NCI-H345 (cell line): ENCODE measurements around the gene INTS6L.
A peak's percentile ranks its signal among the peaks of the same experiment; 100 is the strongest.
"Not testable (repeated sequence)": the region's sequence is repeated elsewhere in the genome, so short reads cannot be mapped to it uniquely, and the experiment has no call there.

ENCODE experiments used
- DNase-seq: peaks from one replicate; lab custom pipeline; 2025; lab: John Stamatoyannopoulos, UW

The INTS6L gene

GRCh38 chrX:135528254-135528653 lies 7.8 kb downstream of the INTS6L start:
- DNase-seq = no peak

- DNase-seq = no peak
Observed at GRCh38 chrX:135528756-135529155, 8.3 kb downstream of the INTS6L start.

GRCh38 chrX:135530097-135530496 lies 9.6 kb downstream of the INTS6L start:
- DNase-seq = no peak

GRCh38 chrX:135531813-135532212 lies 11.4 kb downstream of the INTS6L start:
- DNase-seq = no peak

GRCh38 chrX:135535077-135535940 lies 14.8 kb downstream of the INTS6L start:
- DNase-seq = no peak

GRCh38 chrX:135536877-135537276 lies 16.4 kb downstream of the INTS6L start:
- DNase-seq = no peak

- no peak for DNase-seq
Observed at GRCh38 chrX:135541351-135541750, 20.9 kb downstream of the INTS6L start.

GRCh38 chrX:135543172-135543571 lies 22.7 kb downstream of the INTS6L start:
- DNase-seq = no peak

GRCh38 chrX:135543924-135544323 lies 23.5 kb downstream of the INTS6L start:
- peak; percentile 1 for DNase-seq

- no peak for DNase-seq
Observed at GRCh38 chrX:135544338-135544948, 24.0 kb downstream of the INTS6L start.

GRCh38 chrX:135547767-135548166 lies 27.3 kb downstream of the INTS6L start:
- no peak for DNase-seq

- no peak for DNase-seq
Observed at GRCh38 chrX:135549519-135549918, 29.1 kb downstream of the INTS6L start.

GRCh38 chrX:135556055-135556454 lies 35.6 kb downstream of the INTS6L start:
- no peak for DNase-seq

GRCh38 chrX:135557344-135557743 lies 36.9 kb downstream of the INTS6L start:
- DNase-seq = no peak

GRCh38 chrX:135572436-135572835 lies 52.0 kb downstream of the INTS6L start:
- no peak for DNase-seq

- DNase-seq = no peak
Observed at GRCh38 chrX:135581496-135581895, 61.0 kb downstream of the INTS6L start.

GRCh38 chrX:135585153-135585552 lies 64.7 kb downstream of the INTS6L start:
- no peak for DNase-seq

- no peak for DNase-seq
Observed at GRCh38 chrX:135591871-135592270, 71.4 kb downstream of the INTS6L start.

- not testable (repeated sequence) for DNase-seq
Observed at GRCh38 chrX:135594049-135594448, 73.6 kb downstream of the INTS6L start.

- not testable (repeated sequence) for DNase-seq
Observed at GRCh38 chrX:135594453-135594852, 74.0 kb downstream of the INTS6L start.

- no peak for DNase-seq
Observed at GRCh38 chrX:135595543-135595942, 75.1 kb downstream of the INTS6L start.

GRCh38 chrX:135596495-135596894 lies 76.0 kb downstream of the INTS6L start:
- DNase-seq = peak; percentile 29

- DNase-seq = no peak
Observed at GRCh38 chrX:135605906-135606305, 85.4 kb downstream of the INTS6L start.
